Inflammatory macrophage treated with lipopolysaccharide for 4 hours (primary cell): ENCODE results near the gene LAMA3.

Experiments used
- DNase-seq: peaks from one replicate; pipeline ENCODE4 v3.0.0-alpha.2; 2020

The LAMA3 gene

DNA sequence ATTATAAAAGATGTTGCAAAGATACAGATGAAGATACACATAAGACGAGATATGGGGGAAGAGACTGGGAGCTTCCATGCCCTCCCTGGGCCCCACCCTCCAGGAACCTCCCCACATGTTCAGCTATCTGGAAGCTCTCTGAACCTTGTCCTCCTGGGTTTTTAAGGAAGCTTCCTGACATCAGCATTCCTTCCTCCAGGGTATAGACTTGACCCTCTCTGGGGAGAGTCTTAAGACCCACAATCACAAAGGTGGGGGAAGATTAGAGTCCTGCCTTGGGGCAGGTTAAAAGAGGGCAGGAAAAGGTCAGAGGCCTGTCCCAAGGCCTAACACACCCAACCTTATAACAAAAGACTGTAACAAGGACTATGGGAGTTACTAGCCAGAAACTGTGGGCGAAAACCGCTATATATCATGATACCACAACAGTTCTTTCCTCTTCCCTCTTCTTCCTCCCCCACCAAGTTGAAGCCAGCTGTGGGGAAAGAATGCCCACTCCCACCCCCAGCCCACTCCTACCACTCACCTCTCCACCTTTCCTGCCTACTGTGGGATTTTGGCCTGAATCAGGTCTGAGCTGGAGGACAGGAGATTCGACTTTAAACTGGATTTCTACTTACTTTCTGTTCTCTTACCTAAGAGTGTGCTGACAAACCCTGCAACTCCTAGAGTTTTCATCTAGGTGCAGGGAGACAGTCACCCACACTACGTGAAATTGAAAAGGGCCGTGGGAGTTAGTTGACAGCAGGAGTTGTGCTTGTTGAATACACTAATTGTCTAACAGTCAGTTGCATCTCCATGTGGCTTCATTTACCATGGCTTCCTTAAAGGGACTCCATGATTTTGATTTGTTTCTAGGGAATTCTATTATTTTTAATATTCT is 105.0 kb downstream of the LAMA3 start:
- no peak for DNase-seq

DNA sequence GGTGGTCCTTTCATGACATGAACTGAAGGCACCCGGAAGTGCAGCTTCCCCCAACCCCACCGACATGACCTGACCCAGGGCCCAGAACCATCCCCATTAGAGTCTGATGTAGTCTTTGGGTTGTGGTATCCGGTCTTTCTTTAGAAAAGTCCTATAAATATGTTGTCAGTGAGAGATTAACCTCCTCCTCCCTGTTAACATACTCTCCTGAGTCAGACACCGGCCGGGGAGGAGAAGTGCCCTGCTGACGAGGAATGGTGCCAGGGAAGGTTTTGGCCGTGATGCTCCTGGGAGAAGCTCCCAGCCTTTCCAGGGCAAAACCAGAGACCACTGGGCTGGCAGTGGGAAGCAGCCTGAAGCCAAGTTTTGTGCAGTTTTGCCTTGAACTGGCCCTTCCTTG is 109.0 kb downstream of the LAMA3 start:
- DNase-seq, result no peak

DNA sequence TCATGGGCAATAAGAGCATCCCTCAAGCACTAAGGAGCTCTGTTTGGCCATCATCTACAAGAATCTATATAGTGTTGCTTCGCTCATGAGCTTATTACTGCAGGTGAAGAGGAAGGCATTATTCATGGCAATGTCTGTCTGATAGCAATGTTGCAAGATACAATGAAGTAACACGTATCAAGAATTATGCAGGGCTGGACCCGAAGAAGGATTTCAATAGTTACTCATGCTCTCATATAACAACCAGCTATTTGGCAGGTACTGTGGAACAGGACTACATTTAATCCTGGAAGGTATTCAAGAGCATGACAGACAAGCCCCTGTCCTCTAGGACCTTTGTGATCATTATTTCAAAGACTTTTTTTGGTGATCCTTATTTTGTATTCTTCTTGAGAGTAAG is 109.6 kb downstream of the LAMA3 start:
- DNase-seq, result no peak

DNA sequence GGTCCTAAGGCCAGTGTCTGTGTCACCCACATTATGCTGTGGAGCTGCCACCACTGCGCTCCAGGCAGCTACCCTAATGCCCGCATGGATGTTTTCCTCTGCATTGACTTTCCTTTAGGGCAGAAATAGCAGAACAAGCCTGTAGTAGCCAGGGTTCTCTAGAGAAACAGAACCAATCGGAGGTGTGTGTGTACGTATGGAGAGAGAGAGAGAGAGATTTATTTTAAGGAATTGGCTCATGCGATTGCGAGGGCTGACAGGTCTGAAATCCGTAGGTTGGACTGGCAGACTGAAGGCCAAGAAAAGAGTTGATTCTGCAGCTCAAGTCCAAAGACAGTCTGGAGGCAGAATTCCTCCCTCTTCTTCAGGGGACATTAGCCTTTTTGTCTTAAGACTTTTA is 110.3 kb downstream of the LAMA3 start:
- DNase-seq, result no peak

DNA sequence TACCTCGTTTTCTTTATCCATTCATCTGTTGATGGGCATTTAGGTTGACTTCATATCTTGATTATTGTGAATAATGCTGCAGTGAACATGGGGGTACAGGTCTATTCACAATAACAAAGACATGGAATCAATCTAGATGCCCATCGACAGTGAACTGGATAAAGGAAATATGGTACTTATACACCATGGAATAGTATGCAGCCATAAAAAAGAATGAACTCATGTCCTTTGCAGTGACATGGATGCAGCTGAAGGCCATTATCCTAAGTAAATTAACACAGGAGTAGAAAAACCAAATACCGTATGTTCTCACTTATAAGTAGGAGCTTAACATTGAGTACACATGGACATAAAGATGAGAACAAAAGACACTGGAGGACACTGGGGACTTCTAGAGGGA is 111.6 kb downstream of the LAMA3 start:
- no peak for DNase-seq

DNA sequence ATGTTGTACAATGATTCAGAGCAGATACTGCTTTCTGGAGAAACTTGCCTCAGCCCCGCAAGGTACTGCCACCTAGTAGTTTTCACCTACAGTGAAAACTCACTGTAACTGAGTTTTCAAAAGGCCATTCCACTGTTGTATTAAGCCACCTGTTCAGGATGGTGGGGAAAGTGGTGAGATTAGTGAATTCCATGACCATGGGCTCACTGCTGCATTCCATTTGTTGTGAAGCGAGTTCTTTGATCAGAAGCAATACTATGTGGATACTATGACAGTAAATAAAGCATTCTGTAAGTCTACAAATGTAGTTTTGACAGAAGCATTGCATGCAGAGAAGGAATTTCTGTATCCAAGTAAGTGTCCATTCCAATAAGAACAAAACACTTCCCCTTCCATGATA is 113.6 kb downstream of the LAMA3 start:
- no peak for DNase-seq

DNA sequence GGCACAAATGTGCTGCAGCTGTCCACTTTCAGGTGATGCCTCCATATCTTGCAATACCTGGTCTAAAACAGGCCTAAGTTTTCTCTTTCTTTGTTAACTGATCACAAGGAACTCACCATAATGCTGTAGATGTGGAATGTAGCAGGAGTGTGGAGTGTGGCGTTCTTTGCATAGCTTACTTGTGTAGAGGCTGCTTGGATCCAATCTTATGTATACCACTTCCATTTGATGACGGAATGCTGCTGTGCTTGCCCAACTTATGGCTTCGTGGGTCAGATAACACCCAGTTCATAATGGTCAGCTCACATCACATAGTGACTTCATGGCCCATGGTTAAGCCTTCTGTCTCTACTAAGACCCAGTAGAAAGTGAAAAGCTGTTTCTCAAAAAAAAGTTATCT is 114.5 kb downstream of the LAMA3 start:
- no peak for DNase-seq

DNA sequence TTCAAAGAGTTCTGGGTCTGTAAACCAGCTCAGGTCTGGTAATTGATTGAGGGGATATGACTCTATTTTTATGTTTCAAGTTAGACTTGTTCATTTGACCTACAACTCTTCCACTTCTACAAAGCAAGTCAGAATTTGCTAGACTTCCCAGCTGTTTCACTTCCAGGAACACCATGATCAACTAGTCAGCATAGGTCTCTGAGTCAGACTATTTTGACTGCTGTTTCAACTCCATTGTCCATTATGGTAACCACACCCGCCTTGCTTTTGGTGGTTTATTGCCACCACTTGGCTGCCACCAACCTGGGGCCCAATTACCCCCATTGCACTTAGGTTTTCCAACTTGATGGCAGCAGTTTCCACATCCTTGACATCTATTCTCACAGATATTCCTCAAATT is 116.6 kb downstream of the LAMA3 start:
- peak; percentile 52 for DNase-seq

DNA sequence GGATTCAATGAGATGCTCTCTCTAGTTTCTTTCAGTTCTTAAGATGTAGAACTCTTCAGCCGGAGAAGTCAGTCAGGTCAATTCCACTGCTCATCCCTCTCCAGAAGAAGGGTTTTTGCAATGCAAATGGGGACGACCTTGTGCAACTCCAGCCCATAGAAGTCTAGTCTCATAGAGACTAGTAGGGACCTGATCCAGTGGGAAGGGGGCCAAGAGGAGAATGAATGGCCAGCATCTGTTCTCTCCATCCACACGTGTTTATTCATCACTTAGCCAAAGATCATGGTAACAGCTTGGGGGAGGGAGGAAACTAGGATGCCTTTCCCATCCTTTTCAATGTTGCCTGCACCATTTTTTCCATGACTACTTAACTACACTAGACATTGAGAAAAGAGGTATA is 120.2 kb downstream of the LAMA3 start:
- DNase-seq, result no peak

DNA sequence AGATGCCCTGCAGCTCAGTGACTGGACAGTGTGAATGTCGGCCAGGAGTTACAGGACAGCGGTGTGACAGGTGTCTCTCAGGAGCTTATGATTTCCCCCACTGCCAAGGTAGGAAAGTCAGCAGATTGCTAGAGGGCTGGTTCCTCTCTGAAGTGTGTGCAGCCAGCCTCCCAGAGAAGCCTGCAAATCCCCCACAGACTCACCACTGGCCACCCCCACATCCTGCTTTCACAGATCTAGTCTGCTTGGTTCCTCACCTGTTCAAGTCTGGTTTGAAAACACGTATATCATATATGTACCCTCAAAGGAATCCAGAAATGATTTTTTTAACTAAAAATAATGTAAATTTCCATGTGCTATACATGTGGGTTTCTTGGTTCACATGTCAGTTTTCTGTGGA is 121.1 kb downstream of the LAMA3 start:
- no peak for DNase-seq

DNA sequence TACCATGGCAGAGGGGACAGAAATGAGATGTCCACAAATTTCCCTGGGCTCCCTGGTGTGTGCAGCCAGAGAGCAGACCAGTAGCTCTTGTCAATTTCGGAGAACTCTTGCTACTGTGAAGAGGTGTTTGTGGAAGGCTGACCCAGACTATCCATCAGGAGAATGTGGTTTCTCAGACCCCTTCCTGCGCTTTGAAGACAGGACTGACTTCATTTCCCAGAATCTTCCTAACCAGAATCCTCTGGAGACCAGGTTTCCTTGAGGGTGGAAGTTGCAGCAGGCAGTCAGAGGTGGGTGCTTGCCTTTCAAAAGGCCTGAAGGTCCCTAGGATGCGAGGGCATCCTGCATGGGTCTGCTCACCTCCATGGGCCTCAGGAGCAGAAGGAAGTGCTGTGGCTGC is 121.9 kb downstream of the LAMA3 start:
- no peak for DNase-seq

DNA sequence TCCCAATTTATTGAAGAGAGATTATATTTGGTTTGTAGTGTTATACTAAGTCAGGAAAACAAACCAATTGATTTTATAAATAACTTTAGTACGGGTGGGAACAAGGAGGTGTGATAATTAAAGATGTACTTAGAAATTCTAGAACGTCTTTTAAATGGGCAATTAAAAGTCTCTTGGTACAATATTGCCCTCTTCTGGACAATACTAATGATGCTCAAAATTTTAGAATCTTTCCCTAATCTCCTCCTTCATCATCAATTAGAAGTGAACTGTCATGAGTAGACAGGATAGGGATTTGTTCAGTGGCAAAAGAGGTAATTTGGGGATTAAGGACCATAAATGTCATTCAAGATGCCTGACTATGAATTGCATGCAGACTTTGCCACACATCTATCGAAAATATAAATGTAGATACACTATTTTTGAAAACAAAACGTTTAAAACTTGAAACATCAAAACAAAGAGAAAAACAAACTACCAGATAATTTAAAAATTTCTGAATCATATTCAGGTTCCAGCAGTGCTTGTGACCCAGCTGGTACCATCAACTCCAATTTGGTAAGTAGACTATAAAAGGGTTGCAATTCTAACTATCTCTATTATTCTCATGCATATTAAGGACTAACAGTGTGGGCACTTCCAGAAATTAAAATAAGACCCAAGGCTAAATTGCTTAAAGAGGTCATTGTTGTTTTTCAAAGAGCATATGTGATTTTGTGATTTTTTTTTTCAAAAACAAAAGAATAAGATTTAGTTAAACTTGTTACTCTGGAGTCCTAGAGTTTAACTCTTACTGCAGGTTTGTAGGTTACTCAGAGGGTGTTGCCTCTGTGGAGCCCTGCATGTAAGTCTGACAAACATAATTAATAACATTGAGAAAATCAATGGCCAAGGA is 123.5 kb downstream of the LAMA3 start:
- DNase-seq, result peak; percentile 44

DNA sequence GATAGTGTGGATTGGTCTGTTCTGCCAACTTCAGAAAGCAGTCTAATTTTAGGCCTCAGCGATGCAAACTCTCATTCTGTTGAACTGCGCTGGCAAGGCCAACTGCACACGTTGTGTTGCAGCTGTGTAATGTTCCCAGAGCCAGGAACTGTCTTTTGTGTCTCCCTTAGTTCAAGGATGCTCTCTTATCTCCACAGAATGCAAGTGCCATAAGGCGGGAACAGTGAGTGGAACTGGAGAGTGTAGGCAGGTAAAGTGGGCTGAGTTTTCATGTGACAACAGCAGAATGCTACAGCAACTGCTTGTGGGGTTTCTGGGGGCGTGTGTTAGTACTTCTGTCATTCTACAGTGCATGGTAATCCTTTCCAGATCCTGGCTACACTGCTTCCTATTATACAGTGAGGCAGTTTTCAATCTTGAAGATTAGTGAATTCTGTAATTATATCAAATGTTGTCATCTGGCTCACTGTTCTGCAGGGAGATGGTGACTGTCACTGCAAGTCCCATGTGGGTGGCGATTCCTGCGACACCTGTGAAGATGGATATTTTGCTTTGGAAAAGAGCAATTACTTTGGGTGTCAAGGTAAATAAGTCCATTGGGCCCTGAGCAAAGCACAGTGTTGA is 125.8 kb downstream of the LAMA3 start:
- no peak for DNase-seq

DNA sequence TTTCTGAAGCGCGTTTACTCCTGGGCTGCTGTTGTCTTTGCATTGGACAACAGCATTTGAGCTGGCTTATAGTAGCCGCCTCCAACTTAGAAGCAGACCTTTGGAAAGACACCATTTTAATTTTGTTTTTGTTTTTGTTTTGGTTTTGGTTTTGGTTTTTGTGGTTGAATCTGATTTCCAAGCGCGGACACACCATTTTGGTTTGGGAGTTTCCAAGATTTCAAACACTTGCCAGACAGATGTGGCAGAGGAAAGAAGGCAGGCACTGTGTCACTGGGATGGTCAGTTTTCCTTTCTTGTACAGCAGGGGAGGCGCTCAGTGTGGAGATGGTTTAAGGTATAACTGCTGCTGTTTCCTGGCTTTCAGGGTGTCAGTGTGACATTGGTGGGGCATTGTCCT is 126.8 kb downstream of the LAMA3 start:
- peak; percentile 72 for DNase-seq

DNA sequence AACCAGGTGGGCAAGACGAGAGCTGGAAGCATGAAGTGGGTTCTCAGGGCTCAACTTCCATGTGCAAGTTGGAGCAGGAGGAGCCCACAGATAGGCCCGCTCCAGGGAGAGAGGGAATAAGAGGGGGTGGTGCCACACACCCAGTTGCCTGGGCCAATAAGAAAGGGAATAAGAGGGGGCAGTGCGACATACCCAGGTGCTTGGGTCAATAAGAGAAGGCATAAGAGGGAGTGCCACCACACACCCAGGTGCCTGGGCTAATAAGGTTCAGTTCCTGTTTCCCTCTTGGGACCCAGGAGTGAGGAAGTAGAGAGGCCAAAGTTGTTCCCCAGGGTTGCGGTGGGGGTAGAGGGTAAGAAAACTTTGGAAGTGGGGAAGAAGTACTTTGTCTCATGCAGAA is 127.5 kb downstream of the LAMA3 start:
- DNase-seq, result no peak

DNA sequence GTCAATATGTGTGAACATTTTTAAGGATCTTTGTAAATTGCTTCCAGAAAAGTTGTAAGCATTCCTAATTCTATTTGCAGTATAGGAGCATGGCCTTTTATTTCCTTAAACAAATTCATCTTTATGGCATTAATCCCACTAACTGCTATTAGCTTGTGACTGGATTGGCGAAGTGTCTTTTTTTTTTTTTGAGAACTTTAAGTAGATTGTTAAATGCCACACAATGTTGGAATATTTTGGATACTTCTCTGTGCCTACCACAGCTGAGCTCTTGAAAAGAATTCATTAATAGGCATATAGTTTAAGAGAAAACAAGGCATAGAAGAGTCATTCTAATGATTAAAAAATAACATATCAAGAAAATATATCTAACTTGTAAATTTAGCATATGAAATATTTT is 129.7 kb downstream of the LAMA3 start:
- DNase-seq, result no peak

DNA sequence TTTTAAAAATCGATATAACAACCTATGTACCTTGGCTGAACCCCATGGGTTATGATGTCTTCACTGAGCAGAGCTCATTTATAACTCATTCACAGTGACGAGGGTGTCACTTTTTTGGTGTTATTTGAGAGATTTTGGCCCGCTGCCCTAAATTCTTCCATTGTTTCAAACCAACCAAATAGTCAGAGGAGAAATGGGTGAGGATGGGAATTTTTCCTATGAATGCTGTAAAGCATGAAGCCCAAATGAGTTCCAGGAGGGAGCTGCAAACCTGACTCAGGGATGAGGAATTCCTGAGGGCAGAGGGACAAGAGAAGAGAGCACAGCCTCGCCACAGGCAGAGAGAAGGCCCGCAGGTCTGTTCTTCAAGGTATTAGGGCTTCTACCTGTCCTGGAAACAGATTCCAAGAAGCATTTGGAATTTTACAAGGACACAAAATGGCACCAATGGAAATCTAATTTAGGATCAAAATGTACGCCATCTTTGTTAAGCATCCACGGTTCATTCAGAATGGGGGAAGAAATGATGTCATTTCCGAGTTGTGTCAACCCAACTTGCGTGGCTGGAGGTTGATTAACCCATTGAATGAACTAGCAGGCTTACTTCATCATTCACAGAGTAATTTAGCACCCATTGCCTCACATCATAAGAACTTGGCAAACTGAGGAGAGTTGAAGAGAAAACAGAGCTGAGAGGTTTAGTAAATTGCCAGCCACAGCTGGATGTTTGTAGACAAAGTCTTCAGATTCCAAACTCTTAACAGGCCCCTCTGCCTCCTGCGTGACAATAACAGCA is 133.5 kb downstream of the LAMA3 start:
- peak; percentile 32 for DNase-seq

DNA sequence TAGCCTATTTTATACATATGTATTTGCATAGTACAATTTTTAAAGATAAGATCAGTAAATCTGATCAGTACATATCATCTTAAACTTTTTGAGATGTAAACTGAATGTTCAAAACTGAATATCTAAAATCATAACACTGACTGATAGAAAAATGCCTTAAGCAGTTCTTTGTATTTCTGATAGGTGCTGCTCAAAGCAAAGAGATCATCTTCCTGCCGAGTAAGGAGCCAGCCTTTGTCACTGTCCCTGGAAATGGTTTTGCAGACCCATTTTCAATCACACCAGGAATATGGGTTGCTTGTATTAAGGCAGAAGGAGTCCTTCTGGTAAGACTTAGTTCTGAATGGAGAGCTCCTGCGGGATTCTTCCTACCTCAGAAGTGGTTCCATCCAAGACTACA is 135.0 kb downstream of the LAMA3 start:
- no peak for DNase-seq

DNA sequence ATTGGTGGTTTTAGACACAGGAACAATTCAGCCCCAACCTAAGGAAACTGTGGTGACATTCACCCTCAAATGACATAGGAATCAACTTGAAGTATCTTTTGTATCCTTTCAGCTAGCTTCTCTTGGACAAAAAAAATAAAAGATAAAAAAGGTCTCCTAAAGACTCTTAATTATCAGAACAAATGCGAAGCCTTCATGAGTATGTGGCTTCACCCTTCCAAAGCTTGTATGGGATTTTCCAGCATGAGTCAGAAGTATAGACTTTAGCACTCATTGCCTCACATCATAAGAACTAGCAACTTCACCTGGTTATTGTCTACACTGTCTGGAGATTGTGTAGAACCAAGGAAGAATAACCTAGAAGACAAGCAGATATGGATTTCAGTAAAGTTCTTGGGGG is 135.4 kb downstream of the LAMA3 start:
- DNase-seq, result peak; percentile 38

DNA sequence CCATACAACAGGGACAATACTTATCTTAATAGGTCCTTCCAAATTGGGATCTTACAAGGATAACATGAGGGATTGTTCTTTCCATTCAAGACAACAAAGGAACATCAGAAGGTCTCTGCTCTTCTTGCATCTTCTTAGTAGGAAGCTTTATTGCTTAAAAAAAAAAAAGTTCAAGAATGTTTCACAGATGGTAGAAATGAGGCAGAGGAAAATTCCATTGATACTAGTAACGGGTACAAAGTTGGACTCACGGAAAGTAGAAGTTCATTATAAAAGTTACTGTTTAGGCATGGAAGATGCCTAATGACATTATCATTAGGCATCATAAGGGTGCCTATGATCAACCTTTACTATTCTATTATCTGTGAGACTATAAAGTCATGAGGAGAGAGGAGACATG is 136.2 kb downstream of the LAMA3 start:
- no peak for DNase-seq

DNA sequence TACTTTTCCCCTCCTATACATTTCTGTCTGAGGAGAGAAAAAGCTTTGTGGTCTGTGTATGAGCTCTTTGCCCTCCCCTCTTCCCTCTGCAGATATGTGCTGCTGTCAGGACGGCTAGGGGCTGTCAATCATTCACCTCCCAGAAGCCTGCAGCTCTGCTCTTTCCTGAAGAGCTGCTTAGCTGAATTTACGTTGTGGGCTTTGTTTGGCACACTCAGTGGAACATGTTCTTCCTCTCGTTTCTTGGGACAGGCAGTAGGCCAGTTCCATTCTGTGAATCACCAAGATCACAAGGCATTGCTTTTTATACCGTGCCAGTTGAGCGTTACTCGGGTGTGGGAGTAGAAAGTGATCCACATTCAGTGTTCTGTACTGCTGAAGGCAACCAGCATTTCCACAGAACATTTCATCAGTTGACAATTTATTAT is 136.7 kb downstream of the LAMA3 start:
- peak; percentile 80 for DNase-seq

DNA sequence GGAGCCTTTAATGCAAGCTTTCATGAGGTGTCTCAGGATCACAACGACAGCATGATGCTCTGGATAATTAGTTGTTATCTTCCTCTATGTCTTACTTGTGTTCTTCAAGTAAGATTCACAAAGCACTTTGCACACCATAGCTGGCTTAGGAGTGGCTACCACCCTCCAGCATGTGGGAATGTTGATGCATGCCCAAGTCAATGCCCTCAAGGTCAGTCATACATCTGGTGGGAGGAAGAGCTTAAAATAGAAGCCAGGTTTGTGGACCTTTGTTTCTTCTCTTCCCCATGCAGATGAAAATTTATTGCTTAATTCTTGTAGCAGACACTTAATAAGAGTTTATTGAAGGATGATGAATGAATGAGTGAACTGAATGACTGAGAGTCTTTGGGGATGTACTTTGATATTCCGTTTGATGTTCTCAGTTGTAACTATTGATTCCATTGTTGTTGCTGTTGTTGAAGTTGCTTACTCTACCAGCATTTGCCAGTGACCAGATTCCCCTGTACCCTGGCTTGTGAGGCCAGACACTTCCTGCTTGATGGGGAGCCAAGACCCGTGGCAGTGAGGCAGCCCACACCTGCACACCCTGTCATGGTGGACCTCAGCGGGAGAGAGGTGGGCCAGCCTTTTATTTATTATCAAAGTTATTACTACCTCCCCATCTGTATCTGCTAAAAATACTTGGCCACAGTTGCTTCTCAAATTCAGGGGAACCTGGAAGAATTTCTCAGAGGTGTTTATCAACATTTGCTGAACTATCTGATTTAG is 137.8 kb downstream of the LAMA3 start:
- no peak for DNase-seq
